Prostate gland (tissue), 2 donors: ENCODE measurements around the gene SAP30BP.

Experiments
- POLR2A ChIP-seq: fragments of 450-650 bp; IDR thresholded peaks from one replicate; pipeline ENCODE4 v1.6.1; 2016; ENCODE audit warnings: antibody characterized with exemption, mild to moderate bottlenecking
- POLR2AphosphoS5 ChIP-seq: sonication (generic); formaldehyde crosslinking; IDR thresholded peaks from one replicate; pipeline ENCODE4 v1.6.1; 2017; ENCODE audit warnings: antibody characterized with exemption
- TF ChIP-seq, protein P1 (sequence below), 4 experiments: fragments of 200-600 bp in 2 of 4; fragments of 450-650 bp in 2 of 4; sonication (generic) in 2 of 4; IDR thresholded peaks; 1 replicate in 3 of 4; 2 replicates in 1 of 4; pipeline ENCODE4 v1.5.1; 2016 to 2019; ENCODE audit warnings: antibody characterized with exemption in 4 of 4, mild to moderate bottlenecking in 2 of 4, moderate library complexity in 2 of 4

DNA sequence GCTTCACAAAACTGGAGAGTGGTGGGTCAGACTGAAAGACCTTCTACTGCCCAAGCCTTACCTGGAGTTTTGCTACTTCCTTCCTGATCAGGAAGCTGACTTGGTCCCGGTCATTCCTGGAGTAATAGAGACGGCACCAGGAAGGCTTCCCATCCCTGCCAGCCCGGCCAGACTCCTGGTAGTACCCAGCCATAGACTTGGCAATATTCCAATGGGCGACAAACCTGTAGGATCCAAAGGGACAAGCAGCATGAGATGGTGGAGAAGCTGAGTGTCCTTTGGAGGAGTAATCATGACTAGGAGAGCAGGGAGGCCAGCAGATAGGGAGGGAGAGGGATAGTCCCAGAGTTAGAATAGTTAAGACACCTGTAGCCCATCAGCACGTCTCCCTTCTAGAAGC lies 8.9 kb upstream of the SAP30BP start:
- TF ChIP-seq POLR2A, result no peak
- TF ChIP-seq, protein P1, sequence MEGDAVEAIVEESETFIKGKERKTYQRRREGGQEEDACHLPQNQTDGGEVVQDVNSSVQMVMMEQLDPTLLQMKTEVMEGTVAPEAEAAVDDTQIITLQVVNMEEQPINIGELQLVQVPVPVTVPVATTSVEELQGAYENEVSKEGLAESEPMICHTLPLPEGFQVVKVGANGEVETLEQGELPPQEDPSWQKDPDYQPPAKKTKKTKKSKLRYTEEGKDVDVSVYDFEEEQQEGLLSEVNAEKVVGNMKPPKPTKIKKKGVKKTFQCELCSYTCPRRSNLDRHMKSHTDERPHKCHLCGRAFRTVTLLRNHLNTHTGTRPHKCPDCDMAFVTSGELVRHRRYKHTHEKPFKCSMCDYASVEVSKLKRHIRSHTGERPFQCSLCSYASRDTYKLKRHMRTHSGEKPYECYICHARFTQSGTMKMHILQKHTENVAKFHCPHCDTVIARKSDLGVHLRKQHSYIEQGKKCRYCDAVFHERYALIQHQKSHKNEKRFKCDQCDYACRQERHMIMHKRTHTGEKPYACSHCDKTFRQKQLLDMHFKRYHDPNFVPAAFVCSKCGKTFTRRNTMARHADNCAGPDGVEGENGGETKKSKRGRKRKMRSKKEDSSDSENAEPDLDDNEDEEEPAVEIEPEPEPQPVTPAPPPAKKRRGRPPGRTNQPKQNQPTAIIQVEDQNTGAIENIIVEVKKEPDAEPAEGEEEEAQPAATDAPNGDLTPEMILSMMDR (IDR thresholded peaks at IDR 0.05), result no peak
- no peak for TF ChIP-seq POLR2AphosphoS5
